HG03095 (cell line): Measurements from ENCODE around the gene TUBA4B.

Experiments used
- ATAC-seq: cut with Tn5 transposase; IDR thresholded peaks from one replicate; pipeline ENCODE4 v1.9.1; 2021; ENCODE audit warnings: moderate library complexity; ENCODE audit not compliant: unreplicated experiment

TUBA4B gene

GRCh38 chr2:219289537-219290361 is 36.7 kb downstream of the TUBA4B start:
- ATAC-seq: no peak

GRCh38 chr2:219290381-219291171 is 37.5 kb downstream of the TUBA4B start:
- no peak for ATAC-seq

DNA sequence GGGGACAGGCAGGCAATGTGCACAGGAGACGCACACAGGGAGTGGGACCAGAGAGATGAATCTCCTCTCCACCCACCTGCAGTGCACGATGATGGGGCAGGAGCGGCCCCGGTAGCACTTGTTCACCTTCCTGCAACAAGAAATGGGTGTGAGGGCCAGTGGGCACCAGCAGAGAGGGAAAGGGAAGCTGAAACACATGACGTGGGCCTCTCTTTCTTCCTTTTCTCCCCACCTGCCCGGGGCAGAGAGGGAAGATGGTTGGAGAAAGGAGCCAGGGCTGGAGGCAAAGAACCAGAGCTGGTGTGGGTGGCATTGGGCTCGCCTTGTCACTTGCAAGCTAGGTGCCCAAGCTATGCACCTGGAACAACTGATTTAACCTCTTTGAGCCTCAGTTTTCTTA is 38.4 kb downstream of the TUBA4B start:
- no peak for ATAC-seq

- ATAC-seq: no peak
Measured at GRCh38 chr2:219291910-219292490, 39.0 kb downstream of the TUBA4B start.

DNA sequence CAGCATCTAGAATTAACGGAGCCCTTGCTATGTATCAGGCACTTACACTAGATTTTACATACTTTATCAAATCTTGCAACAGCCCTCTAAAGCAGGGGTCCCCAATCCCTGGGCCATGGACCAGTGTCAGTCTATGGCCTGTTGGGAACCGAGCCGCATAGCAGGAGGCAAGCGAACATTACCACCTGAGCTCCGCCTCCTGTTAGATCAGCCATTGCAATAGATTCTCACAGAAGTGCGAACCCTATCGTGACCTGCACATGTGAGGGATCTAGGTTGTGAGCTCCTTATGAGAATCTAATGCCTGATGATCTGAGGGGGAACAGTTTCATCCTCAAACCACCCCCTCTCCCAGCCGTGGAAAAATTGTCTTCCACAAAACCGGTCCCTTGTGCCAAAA is 39.6 kb downstream of the TUBA4B start:
- ATAC-seq: no peak

DNA sequence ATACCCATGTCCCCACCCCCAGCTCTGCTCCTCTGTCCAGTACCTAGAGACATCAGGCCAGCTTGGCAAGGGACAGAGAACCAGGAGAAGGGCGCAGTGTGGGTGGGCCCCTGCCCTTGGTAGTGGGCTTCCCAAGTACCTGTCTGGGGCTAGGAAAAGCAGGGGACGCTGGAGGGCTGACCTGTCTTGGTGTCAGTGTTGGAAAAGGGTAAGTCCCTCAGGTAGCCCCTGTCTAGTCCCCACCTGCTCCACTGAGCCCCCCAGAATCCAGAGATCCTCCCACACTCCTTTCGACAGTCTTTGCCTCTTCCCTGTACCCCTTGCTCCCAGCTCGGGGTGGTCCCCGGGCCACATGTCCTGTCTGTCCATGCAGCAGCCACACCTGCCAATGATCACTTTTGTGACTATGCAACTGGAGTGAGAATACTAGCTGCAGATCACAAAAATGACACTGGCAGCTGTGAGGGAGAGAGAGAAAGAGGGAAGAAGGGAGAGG is 40.7 kb downstream of the TUBA4B start:
- ATAC-seq: no peak

- ATAC-seq: peak; percentile 84
Measured at GRCh38 chr2:219294356-219295351, 41.6 kb downstream of the TUBA4B start.

- no peak for ATAC-seq
Measured at GRCh38 chr2:219296142-219296541, 43.1 kb downstream of the TUBA4B start.

GRCh38 chr2:219296631-219297391 is 43.8 kb downstream of the TUBA4B start:
- ATAC-seq: no peak

- no peak for ATAC-seq
Measured at GRCh38 chr2:219297766-219298456, 44.9 kb downstream of the TUBA4B start.

GRCh38 chr2:219298759-219299371 is 45.8 kb downstream of the TUBA4B start:
- ATAC-seq: no peak

DNA sequence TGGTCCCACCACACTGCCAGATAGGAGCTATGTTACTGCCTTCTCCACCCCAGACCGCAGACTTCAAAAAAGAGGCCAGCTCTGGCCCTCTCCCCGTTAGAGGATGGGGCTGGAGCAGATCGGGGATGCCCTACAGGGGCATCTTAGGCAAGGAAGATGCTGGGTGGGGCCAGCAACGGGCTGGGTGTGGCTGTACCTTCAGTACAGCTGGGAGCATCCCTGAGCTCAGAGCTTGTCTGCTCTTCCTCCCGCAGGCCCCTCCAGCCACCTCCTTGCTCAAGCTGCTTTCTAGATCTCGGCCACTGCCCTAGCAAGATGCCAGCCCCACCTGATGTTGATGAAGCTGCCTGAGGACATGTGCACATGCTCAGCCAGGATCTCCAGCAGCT is 46.3 kb downstream of the TUBA4B start:
- no peak for ATAC-seq

GRCh38 chr2:219300022-219300421 is 47.0 kb downstream of the TUBA4B start:
- ATAC-seq: no peak

DNA sequence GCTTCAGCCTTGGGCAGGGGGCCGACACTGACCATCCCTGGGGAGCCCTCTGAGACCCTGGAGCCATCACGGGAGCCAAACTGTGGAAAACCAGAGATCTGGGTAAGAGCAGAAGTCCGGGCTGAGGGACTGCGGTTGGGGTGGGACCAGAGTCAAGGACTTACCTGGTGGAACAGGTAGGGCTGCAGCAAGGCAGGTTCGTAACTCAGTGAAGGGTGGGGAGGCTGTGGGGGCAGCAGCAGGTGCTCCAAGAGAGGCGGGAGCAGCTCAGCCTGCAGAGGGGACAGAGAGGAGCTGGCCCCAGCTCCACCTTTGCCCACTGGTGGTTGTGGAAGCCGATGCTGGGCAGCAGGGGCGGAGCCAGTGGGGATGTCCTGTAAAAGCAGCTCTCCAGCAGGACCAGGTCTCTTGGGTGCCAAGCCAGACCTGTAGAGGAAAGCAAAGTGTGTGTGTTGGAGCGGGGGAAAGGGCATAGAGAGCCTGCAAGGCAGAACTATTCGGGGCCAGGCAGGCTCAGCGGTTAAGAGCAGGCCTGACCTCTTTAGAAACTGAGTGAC is 49.4 kb downstream of the TUBA4B start:
- no peak for ATAC-seq

GRCh38 chr2:219304223-219304622 is 51.2 kb downstream of the TUBA4B start:
- no peak for ATAC-seq

DNA sequence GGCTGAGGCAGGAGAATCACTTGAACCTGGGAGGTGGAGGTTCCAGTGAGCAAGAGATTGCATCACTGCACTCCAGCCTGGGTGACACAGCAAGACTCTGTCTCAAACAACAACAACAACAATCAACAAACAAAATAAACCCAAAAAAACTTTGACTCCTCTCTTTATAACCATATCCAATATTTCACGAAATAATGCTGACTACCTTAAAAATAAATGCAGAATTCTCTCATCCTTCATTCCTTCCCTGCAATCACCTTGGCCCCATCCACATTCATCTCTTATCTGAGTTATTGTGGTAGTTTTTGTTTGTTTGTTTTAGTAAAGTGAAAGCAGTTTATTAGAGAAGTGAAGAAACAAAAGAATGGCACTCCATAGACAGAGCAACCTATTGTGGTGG is 53.0 kb downstream of the TUBA4B start:
- ATAC-seq: no peak

- no peak for ATAC-seq
Measured at GRCh38 chr2:219308142-219309101, 55.4 kb downstream of the TUBA4B start.
